GM12878 (cell line): ENCODE data around the gene MAPK1. TPM values are rescaled to one million over a fixed set of nuclear protein-coding genes. Genes with fewer than 3 reads are reported as not detected.

Experiments used
- ATAC-seq: fragments of 200-7000 bp; cut with Tn5 transposase; 3 replicates; pipeline ENCODE4 v1.9.1; 2020; ENCODE audit warnings: mild to moderate bottlenecking, moderate library complexity
- BruUV-seq: library from RNA; stranded (reverse); fragments of 400-500 nt; replicated peaks from 2 replicates; lab custom pipeline; 2021; lab: Mats Ljungman, UMichigan
- CTCF ChIA-PET: fragments of 300-600 bp; sonication (Branson Sonifier 250); formaldehyde crosslinking; extraction: SDS; loops from one replicate; lab custom pipeline; 2021; ENCODE audit warnings: inconsistent platforms; lab: Yijun Ruan, JAX
- POLR2A ChIA-PET: fragments of 350-600 bp; formaldehyde crosslinking; extraction: SDS; loops from one replicate; lab custom pipeline; 2021; ENCODE audit warnings: inconsistent platforms; lab: Charles Lee
- RAD21 ChIA-PET: fragments of 300-600 bp; sonication (Branson Sonifier 250); formaldehyde crosslinking; loops from one replicate; lab custom pipeline; 2023; ENCODE audit warnings: antibody characterized with exemption; ENCODE audit not compliant: unreplicated experiment; lab: Charles Lee
- SMC1A ChIA-PET: fragments of 300-600 bp; sonication (Branson Sonifier 250); formaldehyde crosslinking; loops from one replicate; lab custom pipeline; 2023; ENCODE audit not compliant: unreplicated experiment, uncharacterized antibody; lab: Charles Lee
- DNase-seq: peaks from one replicate; pipeline ENCODE4 v3.0.0-alpha.2; 2011; ENCODE audit warnings: low read depth, low spot score
- FAIRE-seq: peaks from 3 replicates; lab custom pipeline; 2011; peaks lifted over from hg19 to GRCh38; lab: Jason Lieb, UNC
- H2AFZ ChIP-seq: 2 replicates; pipeline ENCODE4 v1.6.0; 2011; ENCODE audit warnings: low read depth, low read length, control low read depth; ENCODE audit not compliant: control insufficient read depth
- H3K27ac ChIP-seq: 2 replicates; pipeline ENCODE4 v1.5.1; 2011; ENCODE audit warnings: control low read depth; ENCODE audit not compliant: control insufficient read depth, insufficient read depth
- H3K27me3 ChIP-seq, 2 experiments: replicated peaks in 1 of 2; 2 replicates each; pipeline versions ENCODE4 v1.6.0 to v1.6.1; 2011; ENCODE audit warnings: low read length in 1 of 2; ENCODE audit not compliant: control insufficient read depth in 2 of 2, insufficient read depth in 2 of 2
- H3K36me3 ChIP-seq, 2 experiments: 2 replicates each; pipeline ENCODE4 v1.5.1; 2011; ENCODE audit warnings: low read length in 1 of 2; ENCODE audit not compliant: control insufficient read depth in 2 of 2, insufficient read depth in 2 of 2
- H3K4me1 ChIP-seq: 2 replicates; pipeline ENCODE4 v1.6.1; 2011; ENCODE audit warnings: mild to moderate bottlenecking, low read length, moderate library complexity, mixed read lengths; ENCODE audit not compliant: control insufficient read depth, insufficient read depth
- H3K4me2 ChIP-seq: 2 replicates; pipeline ENCODE4 v1.6.0; 2011; ENCODE audit warnings: control low read depth; ENCODE audit not compliant: control insufficient read depth, insufficient read depth
- H3K4me3 ChIP-seq: fragments of 200-600 bp; sonication (generic); 2 replicates; pipeline ENCODE4 v1.5.1; 2016
- H3K79me2 ChIP-seq: 2 replicates; pipeline ENCODE4 v1.6.0; 2011; ENCODE audit warnings: low read length; ENCODE audit not compliant: control insufficient read depth, insufficient read depth
- H3K9ac ChIP-seq: 2 replicates; pipeline ENCODE4 v1.8.0; 2011; ENCODE audit warnings: low read length, control low read depth, mixed read lengths; ENCODE audit not compliant: control insufficient read depth, insufficient read depth
- H3K9me3 ChIP-seq: replicated peaks from 3 replicates; pipeline ENCODE4 v1.5.1; 2011; ENCODE audit warnings: mild to moderate bottlenecking, low read length; ENCODE audit not compliant: control insufficient read depth, insufficient read depth
- H4K20me1 ChIP-seq: 2 replicates; pipeline ENCODE4 v1.6.0; 2011; ENCODE audit not compliant: control insufficient read depth, insufficient read depth
- FOXM1 ChIP-seq: IDR thresholded peaks from 2 replicates; pipeline ENCODE4 v1.6.1; 2012; ENCODE audit warnings: low read depth, mild to moderate bottlenecking, inconsistent platforms, low read length, moderate library complexity
- HDAC6 ChIP-seq: fragments of 200-600 bp; sonication (generic); IDR thresholded peaks from one replicate; pipeline ENCODE4 v1.8.0; 2017; ENCODE audit warnings: antibody characterized with exemption; ENCODE audit not compliant: unreplicated experiment
- ZNF384 ChIP-seq: IDR thresholded peaks from 2 replicates; pipeline ENCODE4 v1.6.1; 2012; ENCODE audit warnings: low read depth, mild to moderate bottlenecking, low read length, improper control_type of control experiment, borderline replicate concordance
- WGBS: methylation state at CpG from one replicate; pipeline ENCODE4 v1.1.6; 2016; ENCODE audit warnings: low lambda C conversion rate; ENCODE audit not compliant: insufficient replicate concordance, insufficient coverage; ENCODE audit errors: missing lambda C conversion rate; 5-methylcytosine and 5-hydroxymethylcytosine counted together
- in situ Hi-C: fragments of 300-500 bp; cut with MboI; formaldehyde crosslinking; loops from 9 replicates; pipeline ENCODE4 v1.14.3; 2018; ENCODE audit warnings: mixed read lengths
- intact Hi-C: fragments of 100-400 bp; cut with micrococcal nuclease; formaldehyde crosslinking; loops from one replicate; pipeline ENCODE4 v1.14.2; 2022; ENCODE audit not compliant: unreplicated experiment
- polyA plus RNA-seq, 11 experiments: library from polyadenylated mRNA; depleted of rRNA in 4 of 11; unstranded in 6 of 11; stranded (reverse) in 5 of 11; fragments of >200 nt; fragmentation: Nextera tagmentation in 4 of 11; fragmentation: Illumina TruSeq in 1 of 11; extraction: Ambion mirVana in 4 of 11; extraction: Trizol in 1 of 11; gene quantifications; 1 replicate in 1 of 11; 2 replicates in 10 of 11; pipeline versions ENCODE4 v1.2.1 to v1.2.3, GENCODE V29; 2011 to 2016; ENCODE audit warnings: inconsistent platforms in 2 of 11, missing spikeins in 2 of 11, low read depth in 1 of 11
- total RNA-seq, 4 experiments: library from RNA; depleted of rRNA in 3 of 4; stranded (reverse); fragments of >200 nt in 3 of 4; fragmentation: Illumina TruSeq in 1 of 4; extraction: Trizol in 1 of 4; gene quantifications; 2 replicates each; pipeline versions ENCODE4 v1.2.1 to v1.2.3, GENCODE V29; 2013 to 2021
- TF ChIP-seq, protein P1 (sequence below): IDR thresholded peaks from 2 replicates; pipeline ENCODE4 v1.6.1; 2012; ENCODE audit warnings: low read depth, low read length, improper control_type of control experiment
- TF ChIP-seq, protein P2 (sequence below): IDR thresholded peaks from 2 replicates; pipeline ENCODE4 v1.6.1; 2011; ENCODE audit warnings: mild to moderate bottlenecking, low read depth, low read length, moderate library complexity; ENCODE audit not compliant: insufficient replicate concordance
- TF ChIP-seq, protein P3 (sequence below): IDR thresholded peaks from 2 replicates; pipeline ENCODE4 v1.6.1; 2011; ENCODE audit warnings: low read depth, mild to moderate bottlenecking, low read length, moderate library complexity, borderline replicate concordance; ENCODE audit errors: extremely low read depth
- TF ChIP-seq, protein P4 (sequence below): fragments of 450-650 bp; IDR thresholded peaks from 2 replicates; pipeline ENCODE4 v1.6.1; 2016; ENCODE audit warnings: mild to moderate bottlenecking

MAPK1 gene
- total and polyA plus RNA-seq, 10 of the 15 experiments (the other 5 are each of a cell fraction or from before 2014, with no cell fraction given), result 7.0 to 123 (median 58.4) TPM

DNA sequence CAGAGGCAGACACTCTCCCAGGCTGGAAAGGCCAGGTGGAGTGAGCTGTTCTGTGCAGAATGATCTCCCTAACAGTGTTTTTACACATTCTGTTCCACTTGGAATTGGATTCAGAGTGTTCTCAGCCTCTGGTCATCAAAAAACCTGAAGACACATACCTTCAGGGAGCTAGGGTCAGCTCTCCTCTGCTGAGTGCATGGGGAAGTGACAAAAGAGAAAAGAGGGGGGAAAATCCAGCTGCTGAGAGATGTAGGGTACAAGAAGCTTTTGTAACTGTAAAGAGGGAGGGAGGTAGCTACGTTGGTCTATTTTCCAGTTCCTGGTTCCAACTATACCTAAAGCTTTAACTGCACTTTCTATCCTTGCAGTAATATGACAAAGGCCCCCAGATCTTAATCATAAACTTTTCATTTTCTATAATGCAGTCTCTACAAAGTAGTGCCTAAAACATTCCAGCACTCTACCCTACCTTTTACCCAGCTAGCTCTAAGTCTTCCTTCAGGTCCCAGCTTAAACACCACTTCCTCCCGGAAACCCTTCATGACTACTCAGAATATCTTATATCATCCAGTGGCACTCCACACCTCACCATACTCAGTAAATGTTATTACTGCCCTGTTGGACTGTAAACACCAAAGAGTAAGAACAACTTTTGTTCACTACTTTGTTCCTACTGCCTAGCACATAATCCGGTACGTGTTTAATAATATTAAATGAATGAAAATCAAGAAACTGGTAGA, 9.2 kb downstream of the MAPK1 start:
- SMC1A ChIA-PET, result interaction anchor here (0.7 to 2.2 kb wide), 10 partner anchors 9 to 135 kb away, joined by 3 to 10 read pairs (median 4); partner anchors contain the start of genes MAPK1 and YPEL1
- H3K4me2 ChIP-seq, result peak overlapping the region; percentile 66
- RAD21 ChIA-PET, result interaction anchor here (0.9 to 2.2 kb wide), 7 partner anchors 8 to 143 kb away, joined by 3 to 9 read pairs (median 4); partner anchors contain the start of gene MAPK1
- no peaks in the 10 kb centered on the region for H3K27me3 ChIP-seq
- peak overlapping the region; percentile 27; the same call in 1 of the 2 replicates for H3K27ac ChIP-seq
- H3K79me2 ChIP-seq, result peaks cover 77% of the 10 kb centered on the region
- 75% methylated on average over 4 of the region's 4 CpGs for WGBS
- FAIRE-seq (no peak), ATAC-seq (peak; percentile 40), DNase-seq (no peak)
- no peak overlapping the region for H2AFZ ChIP-seq
- intact Hi-C loops, result no loop called here
- no TSS peak for BruUV-seq
- no peak overlapping the region for H3K9ac ChIP-seq
- POLR2A ChIA-PET, result interaction anchor here (0.6 to 1.0 kb wide), 4 partner anchors 9 to 1902 kb away, joined by 3 to 10 read pairs (median 3); partner anchors contain the start of gene MAPK1
- no peaks in the 10 kb centered on the region; a peak in 1 of 4 replicates for H3K36me3 ChIP-seq
- H4K20me1 ChIP-seq, result peaks cover 16% of the 10 kb centered on the region
- no peaks in the 10 kb centered on the region for H3K9me3 ChIP-seq
- H3K4me3 ChIP-seq, result peak overlapping the region; percentile 41; the same call in 1 of the 2 replicates
- in situ Hi-C loops, result no loop called here
- no peak for TF ChIP-seq FOXM1
- TF ChIP-seq, protein P1, sequence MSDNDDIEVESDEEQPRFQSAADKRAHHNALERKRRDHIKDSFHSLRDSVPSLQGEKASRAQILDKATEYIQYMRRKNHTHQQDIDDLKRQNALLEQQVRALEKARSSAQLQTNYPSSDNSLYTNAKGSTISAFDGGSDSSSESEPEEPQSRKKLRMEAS, result no peak
- TF ChIP-seq, protein P2, sequence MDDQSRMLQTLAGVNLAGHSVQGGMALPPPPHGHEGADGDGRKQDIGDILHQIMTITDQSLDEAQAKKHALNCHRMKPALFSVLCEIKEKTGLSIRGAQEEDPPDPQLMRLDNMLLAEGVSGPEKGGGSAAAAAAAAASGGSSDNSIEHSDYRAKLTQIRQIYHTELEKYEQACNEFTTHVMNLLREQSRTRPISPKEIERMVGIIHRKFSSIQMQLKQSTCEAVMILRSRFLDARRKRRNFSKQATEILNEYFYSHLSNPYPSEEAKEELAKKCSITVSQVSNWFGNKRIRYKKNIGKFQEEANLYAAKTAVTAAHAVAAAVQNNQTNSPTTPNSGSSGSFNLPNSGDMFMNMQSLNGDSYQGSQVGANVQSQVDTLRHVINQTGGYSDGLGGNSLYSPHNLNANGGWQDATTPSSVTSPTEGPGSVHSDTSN, result no peak
- TF ChIP-seq, protein P3, sequence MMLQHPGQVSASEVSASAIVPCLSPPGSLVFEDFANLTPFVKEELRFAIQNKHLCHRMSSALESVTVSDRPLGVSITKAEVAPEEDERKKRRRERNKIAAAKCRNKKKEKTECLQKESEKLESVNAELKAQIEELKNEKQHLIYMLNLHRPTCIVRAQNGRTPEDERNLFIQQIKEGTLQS, result no peak
- TF ChIP-seq HDAC6, result no peak
- TF ChIP-seq, protein P4, sequence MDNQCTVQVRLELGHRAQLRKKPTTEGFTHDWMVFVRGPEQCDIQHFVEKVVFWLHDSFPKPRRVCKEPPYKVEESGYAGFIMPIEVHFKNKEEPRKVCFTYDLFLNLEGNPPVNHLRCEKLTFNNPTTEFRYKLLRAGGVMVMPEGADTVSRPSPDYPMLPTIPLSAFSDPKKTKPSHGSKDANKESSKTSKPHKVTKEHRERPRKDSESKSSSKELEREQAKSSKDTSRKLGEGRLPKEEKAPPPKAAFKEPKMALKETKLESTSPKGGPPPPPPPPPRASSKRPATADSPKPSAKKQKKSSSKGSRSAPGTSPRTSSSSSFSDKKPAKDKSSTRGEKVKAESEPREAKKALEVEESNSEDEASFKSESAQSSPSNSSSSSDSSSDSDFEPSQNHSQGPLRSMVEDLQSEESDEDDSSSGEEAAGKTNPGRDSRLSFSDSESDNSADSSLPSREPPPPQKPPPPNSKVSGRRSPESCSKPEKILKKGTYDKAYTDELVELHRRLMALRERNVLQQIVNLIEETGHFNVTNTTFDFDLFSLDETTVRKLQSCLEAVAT, result no peak
- no peak for TF ChIP-seq ZNF384
- CTCF ChIA-PET, result interaction anchor here (0.7 to 1.4 kb wide), 3 partner anchors 26 to 151 kb away, joined by 3 to 4 read pairs (median 3); no protein-coding TSS in a partner anchor
- peaks cover 18% of the 10 kb centered on the region for H3K4me1 ChIP-seq
